SH-SY5Y (cell line): ENCODE measurements around the gene EZH1.

ENCODE experiments used
- GATA2 ChIP-seq: IDR thresholded peaks from 2 replicates; pipeline ENCODE4 v1.6.1; 2011; ENCODE audit warnings: mild to moderate bottlenecking, low read depth, low read length
- GATA3 ChIP-seq: IDR thresholded peaks from 2 replicates; pipeline ENCODE4 v1.6.1; 2011; ENCODE audit warnings: low read depth, mild to moderate bottlenecking, low read length, moderate library complexity

- no peak for TF ChIP-seq GATA2
- TF ChIP-seq GATA3, result no peak
Observed at GRCh38 chr17:42687707-42688320, 57.0 kb downstream of the EZH1 start.
